ENCODE measurements around the gene NLGN3.

The NLGN3 gene

DNA sequence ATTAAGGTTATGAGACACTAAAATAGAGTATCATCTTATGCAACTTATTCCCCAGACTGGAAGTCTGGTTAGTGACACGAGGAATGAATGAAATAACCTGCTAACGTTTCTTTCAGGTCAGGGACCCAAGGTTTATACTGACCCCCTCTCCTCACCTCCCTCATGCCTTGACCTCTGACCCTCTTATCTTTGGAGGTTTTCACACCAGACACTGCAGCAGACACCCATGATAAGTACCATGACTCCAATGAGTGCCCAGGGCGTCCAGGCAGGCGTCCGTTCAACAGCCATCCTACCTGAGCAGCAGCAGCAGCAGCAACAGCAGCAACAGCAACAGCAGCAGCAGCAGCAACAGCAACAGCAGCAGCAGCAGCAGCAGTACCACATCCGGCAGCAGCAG, 4.2 kb upstream of the NLGN3 start:
- no peak for DNase-seq (ENCODE audit: low read depth)

DNA sequence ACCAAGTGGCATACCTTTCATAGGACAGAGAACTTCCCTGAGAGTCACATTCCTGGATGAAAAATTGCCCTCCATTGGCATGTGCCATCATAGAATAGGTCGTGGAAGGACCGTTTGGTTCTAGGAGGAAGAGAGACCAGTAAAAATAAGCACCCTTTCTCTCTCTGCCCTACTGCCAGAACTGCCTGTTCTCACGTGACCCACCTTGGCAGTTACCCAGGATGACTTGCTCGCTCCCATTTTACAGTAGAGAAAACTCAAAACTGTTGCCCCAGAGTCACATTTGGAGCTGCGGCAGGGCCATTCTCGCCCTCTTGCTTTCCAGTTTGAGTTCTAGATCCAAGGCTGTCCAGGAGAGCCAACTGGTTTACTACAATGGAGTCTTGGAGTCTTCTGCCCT, 1.1 kb upstream of the NLGN3 start:
- H3K4me3 ChIP-seq (ENCODE audit: control insufficient read depth, low read depth, low read length) = no peak overlapping the region
- TF ChIP-seq, protein P1, sequence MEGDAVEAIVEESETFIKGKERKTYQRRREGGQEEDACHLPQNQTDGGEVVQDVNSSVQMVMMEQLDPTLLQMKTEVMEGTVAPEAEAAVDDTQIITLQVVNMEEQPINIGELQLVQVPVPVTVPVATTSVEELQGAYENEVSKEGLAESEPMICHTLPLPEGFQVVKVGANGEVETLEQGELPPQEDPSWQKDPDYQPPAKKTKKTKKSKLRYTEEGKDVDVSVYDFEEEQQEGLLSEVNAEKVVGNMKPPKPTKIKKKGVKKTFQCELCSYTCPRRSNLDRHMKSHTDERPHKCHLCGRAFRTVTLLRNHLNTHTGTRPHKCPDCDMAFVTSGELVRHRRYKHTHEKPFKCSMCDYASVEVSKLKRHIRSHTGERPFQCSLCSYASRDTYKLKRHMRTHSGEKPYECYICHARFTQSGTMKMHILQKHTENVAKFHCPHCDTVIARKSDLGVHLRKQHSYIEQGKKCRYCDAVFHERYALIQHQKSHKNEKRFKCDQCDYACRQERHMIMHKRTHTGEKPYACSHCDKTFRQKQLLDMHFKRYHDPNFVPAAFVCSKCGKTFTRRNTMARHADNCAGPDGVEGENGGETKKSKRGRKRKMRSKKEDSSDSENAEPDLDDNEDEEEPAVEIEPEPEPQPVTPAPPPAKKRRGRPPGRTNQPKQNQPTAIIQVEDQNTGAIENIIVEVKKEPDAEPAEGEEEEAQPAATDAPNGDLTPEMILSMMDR (IDR thresholded peaks at IDR 0.05; ENCODE audit: control insufficient read depth, insufficient read depth, low read depth, low read length, missing control alignments) = no peak
- no peak for DNase-seq (ENCODE audit: low read depth)

More for the DNA sequence above, 4.2 kb upstream of the NLGN3 start:
- TF ChIP-seq, protein P1 (IDR thresholded peaks at IDR 0.05; ENCODE audit: control insufficient read depth, insufficient read depth, low read depth, low read length, missing control alignments) = no peak
- H3K4me3 ChIP-seq (ENCODE audit: control insufficient read depth, low read depth, low read length) = no peak overlapping the region

DNA sequence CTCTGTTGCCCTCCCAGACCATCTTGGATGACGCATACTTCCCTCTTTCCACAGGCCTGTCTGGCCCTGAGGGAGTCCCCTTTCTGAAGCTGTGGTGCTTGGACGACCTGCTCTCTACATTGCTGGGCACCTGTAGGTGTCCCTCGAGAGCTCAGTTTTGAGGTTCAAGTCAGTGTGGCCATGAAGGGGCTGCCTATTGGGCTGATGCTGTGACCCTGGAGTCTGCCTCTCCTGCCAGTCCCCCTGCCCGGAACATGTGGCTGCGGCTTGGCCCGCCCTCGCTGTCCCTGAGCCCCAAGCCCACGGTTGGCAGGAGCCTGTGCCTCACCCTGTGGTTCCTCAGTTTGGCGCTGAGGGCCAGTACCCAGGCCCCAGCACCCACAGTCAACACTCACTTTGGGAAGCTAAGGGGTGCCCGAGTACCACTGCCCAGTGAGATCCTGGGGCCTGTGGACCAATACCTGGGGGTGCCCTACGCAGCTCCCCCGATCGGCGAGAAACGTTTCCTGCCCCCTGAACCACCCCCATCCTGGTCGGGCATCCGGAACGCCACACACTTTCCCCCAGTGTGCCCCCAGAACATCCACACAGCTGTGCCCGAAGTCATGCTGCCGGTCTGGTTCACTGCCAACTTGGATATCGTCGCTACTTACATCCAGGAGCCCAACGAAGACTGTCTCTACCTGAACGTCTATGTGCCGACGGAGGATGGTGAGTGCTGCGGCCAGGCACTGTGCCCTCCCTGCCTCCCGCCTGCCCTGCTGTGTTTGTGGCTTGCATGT, 3.0 kb downstream of the NLGN3 start:
- no peak for DNase-seq (ENCODE audit: low read depth)
- TF ChIP-seq, protein P1 (IDR thresholded peaks at IDR 0.05; ENCODE audit: control insufficient read depth, insufficient read depth, low read depth, low read length, missing control alignments) = no peak
- no peak overlapping the region for H3K4me3 ChIP-seq (ENCODE audit: control insufficient read depth, low read depth, low read length)

DNA sequence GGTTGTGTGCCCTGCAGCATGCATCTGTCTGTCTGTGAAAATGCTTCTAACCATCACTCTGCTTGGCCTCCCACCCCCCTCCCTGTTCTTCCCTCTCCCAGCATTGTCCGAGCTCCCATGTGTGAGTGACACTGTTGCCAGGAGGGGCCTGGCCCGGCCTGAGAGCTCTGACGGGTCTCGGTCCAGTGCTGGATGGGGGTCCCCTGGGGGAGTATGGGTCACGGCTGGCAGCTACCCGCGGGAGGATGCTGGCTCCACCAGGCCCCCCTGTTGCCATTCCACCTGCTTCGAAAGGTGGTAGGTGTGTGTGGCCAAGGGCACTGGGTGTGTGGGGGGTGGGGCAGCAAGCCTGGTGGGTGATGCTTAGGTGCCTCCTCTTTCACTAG, 3.6 kb downstream of the NLGN3 start:
- TF ChIP-seq, protein P1 (IDR thresholded peaks at IDR 0.05; ENCODE audit: control insufficient read depth, insufficient read depth, low read depth, low read length, missing control alignments) = no peak
- no peak overlapping the region for H3K4me3 ChIP-seq (ENCODE audit: control insufficient read depth, low read depth, low read length)
- DNase-seq (ENCODE audit: low read depth) = no peak

DNA sequence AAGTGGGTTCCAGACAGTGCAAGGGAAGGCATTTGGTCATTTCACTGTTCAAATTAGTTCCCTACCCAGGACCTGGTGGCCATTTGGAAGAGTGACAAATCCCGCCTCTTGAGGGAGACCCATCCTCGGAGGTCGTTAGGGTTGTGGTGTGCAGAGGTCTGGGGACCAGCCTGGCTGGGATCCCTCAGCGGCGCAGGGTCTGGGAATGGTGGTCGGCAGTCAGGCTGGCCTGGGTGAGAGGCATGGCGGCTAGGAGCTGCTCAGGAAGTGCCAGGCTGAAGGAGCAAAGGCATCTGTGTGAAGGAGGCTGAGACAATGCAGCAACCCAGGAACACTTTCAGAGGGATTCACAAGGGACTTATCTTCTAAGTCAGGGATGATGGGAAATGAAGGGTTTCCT, 6.7 kb downstream of the NLGN3 start:
- DNase-seq (ENCODE audit: low read depth) = no peak
- TF ChIP-seq, protein P1 (IDR thresholded peaks at IDR 0.05; ENCODE audit: control insufficient read depth, insufficient read depth, low read depth, low read length, missing control alignments) = no peak
- H3K4me3 ChIP-seq (ENCODE audit: control insufficient read depth, low read depth, low read length) = no peak overlapping the region

DNA sequence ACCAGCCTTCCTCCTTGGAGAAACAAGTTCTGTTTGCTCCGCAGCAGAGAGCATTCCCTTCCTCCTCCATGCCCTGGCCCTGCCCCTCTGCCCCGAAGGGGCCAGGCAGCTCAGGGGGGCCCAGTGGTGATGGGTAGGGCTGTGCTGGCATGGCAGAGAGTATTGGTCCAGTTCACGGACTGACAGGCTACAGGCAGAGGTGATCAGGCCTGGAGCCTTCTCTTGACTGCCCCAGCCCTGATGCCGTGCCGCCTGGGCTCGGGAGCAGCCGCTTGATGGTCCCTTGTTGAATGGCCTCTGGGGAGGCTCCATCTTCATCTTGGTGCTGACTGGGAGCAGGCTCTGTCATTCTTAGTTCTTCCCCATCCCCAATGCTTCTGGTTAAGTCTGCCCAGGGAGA, 9.6 kb downstream of the NLGN3 start:
- no peak overlapping the region for H3K4me3 ChIP-seq (ENCODE audit: control insufficient read depth, low read depth, low read length)
- TF ChIP-seq, protein P1 (IDR thresholded peaks at IDR 0.05; ENCODE audit: control insufficient read depth, insufficient read depth, low read depth, low read length, missing control alignments) = no peak
- DNase-seq (ENCODE audit: low read depth) = no peak

Measured in AG09309 (cell line).